Erythroblast (primary cell): ENCODE data around the gene HDDC2.

Source experiments
- DNase-seq, 2 experiments: peaks; one replicate each; lab custom pipeline; 2025; lab: John Stamatoyannopoulos, UW
- GATA1 ChIP-seq: IDR thresholded peaks from 2 replicates; pipeline ENCODE4 v1.6.1; 2011; ENCODE audit warnings: low read depth, mild to moderate bottlenecking, control low read depth, low read length, moderate library complexity
- POLR2A ChIP-seq: IDR thresholded peaks from 2 replicates; pipeline ENCODE4 v1.6.1; 2011; ENCODE audit warnings: mild to moderate bottlenecking, low read length

HDDC2 gene

DNA sequence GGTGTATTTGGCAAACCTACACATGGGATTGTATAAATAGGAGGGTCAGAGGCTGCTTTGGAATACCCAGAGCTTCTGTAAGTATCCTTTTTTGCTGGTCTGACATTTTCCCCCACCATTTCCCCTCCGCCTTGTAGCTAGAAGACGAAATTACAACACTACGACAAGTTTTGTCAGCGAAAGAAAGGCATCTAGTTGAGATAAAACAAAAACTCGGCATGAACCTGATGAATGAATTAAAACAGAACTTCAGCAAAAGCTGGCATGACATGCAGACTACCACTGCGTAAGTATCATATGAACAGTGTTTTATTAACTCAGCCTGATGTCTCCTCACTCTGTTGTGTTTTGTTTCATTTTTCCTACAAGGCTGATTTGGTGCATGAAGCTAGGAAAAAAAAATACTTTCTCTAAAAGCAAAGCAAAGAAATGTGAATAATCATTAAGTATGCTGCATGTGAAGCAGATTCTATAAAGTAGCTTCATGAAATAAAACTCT lies 72.7 kb downstream of the HDDC2 start:
- no peak for DNase-seq
- TF ChIP-seq GATA1 (no peak), POLR2A (no peak)

DNA sequence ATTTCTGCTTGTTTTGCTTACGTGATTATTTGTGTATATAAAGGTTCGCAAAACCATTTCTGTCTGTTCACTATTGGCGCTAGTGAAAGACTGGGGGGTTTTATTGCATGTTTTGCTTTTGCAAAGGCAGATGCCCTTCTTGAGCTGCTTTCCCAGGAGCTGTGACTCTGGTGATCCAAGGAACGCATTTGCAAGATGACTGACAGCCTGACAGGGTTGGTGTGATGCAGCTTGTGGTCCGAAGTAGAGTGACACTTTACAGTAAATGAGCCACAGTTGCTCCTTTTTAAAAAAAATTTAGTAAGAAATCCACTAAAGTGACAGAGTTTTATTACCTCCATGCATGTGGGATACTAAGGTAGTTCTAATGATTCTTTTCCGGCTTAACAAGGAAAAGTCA lies 74.5 kb downstream of the HDDC2 start:
- DNase-seq = no peak
- TF ChIP-seq GATA1 = no peak
- TF ChIP-seq POLR2A = no peak
